Measurements from ENCODE around the gene NF2. TPM values are rescaled to one million over a fixed set of nuclear protein-coding genes. Genes with fewer than 3 reads are reported as not detected.

Gene NF2
- total and polyA plus RNA-seq, 8 donors, result 6.5 to 33.7 (median 19.3) TPM

- Histone ChIP-seq H3K36me3 (no peaks in the 10 kb centered on the region), H3K27ac (no peak overlapping the region), H3K4me3 (no peak overlapping the region), H3K27me3 (no peaks in the 10 kb centered on the region), H3K4me1 (no peaks in the 10 kb centered on the region), H3K9me3 (no peaks in the 10 kb centered on the region)
- no peak for FAIRE-seq
- peak; percentile 51 to 83 (median 74) for DNase-seq
- TF ChIP-seq CTCF (IDR thresholded peaks at IDR 0.05), result peak; percentile 33 to 63 (median 56)
- WGBS, 2 donors, result 13 to 16% methylated on average over 8 of the region's 8 CpGs
- peak; percentile 76 to 93 (median 88) for ATAC-seq
- intact Hi-C loops (cut with DNase I), result loop anchor here in 1 of 3 donors (10.0 kb wide), 2 partner anchors 315 to 395 kb away; partner anchors contain the start of gene HORMAD2
Observed at GRCh38 chr22:29689880-29690213, 86.4 kb downstream of the NF2 start.

GRCh38 chr22:29690476-29690875 lies 87.0 kb downstream of the NF2 start:
- H3K4me1 ChIP-seq, result no peaks in the 10 kb centered on the region
- no peak for TF ChIP-seq CTCF (IDR thresholded peaks at IDR 0.05)
- intact Hi-C loops (cut with DNase I), result loop anchor here in 1 of 3 donors (10.0 kb wide), 1 partner anchor 314 kb away; no protein-coding TSS in a partner anchor
- H3K36me3 ChIP-seq, result no peaks in the 10 kb centered on the region
- FAIRE-seq (no peak), DNase-seq (no peak), ATAC-seq (no peak)
- no peaks in the 10 kb centered on the region for H3K27me3 ChIP-seq
- H3K27ac ChIP-seq, result no peak overlapping the region
- H3K4me3 ChIP-seq, result no peak overlapping the region
- no peaks in the 10 kb centered on the region for H3K9me3 ChIP-seq
- 68% methylated on average over 9 of the region's 9 CpGs for WGBS, 2 donors

GRCh38 chr22:29691636-29692326 lies 88.3 kb downstream of the NF2 start:
- Histone ChIP-seq H3K4me1 (no peaks in the 10 kb centered on the region), H3K4me3 (no peak overlapping the region), H3K27ac (no peak overlapping the region), H3K36me3 (no peaks in the 10 kb centered on the region), H3K27me3 (no peaks in the 10 kb centered on the region), H3K9me3 (no peaks in the 10 kb centered on the region)
- intact Hi-C loops (cut with DNase I), result loop anchor here in 1 of 3 donors (10.0 kb wide), 1 partner anchor 313 kb away; no protein-coding TSS in a partner anchor
- DNase-seq (no peak), FAIRE-seq (no peak), ATAC-seq (no peak)
- TF ChIP-seq CTCF (IDR thresholded peaks at IDR 0.05), result no peak
- 89 to 95% methylated on average over 13 of the region's 13 CpGs for WGBS, 2 donors

GRCh38 chr22:29692327-29692640 lies 88.9 kb downstream of the NF2 start:
- no peak for FAIRE-seq
- Histone ChIP-seq H3K27ac (no peak overlapping the region), H3K27me3 (no peaks in the 10 kb centered on the region), H3K4me3 (no peak overlapping the region), H3K4me1 (no peaks in the 10 kb centered on the region), H3K9me3 (no peaks in the 10 kb centered on the region), H3K36me3 (no peaks in the 10 kb centered on the region)
- WGBS, 2 donors, result 43 to 58% methylated on average over 4 of the region's 4 CpGs
- TF ChIP-seq CTCF (IDR thresholded peaks at IDR 0.05), result no peak
- ATAC-seq, result no peak
- intact Hi-C loops (cut with DNase I), result loop anchor here in 1 of 3 donors (10.0 kb wide), 1 partner anchor 313 kb away; no protein-coding TSS in a partner anchor
- peak in 1 of 6 donors; percentile 35 for DNase-seq

- intact Hi-C loops (cut with DNase I), result loop anchor here in 1 of 3 donors (10.0 kb wide), 1 partner anchor 312 kb away; no protein-coding TSS in a partner anchor
- no peak for ATAC-seq
- Histone ChIP-seq H3K4me1 (no peaks in the 10 kb centered on the region), H3K4me3 (no peak overlapping the region), H3K27ac (no peak overlapping the region), H3K27me3 (no peaks in the 10 kb centered on the region), H3K9me3 (no peaks in the 10 kb centered on the region), H3K36me3 (no peaks in the 10 kb centered on the region)
- no peak for DNase-seq
- TF ChIP-seq CTCF (IDR thresholded peaks at IDR 0.05), result no peak
- no peak for FAIRE-seq
- WGBS, 2 donors, result 68 to 72% methylated on average over 8 of the region's 8 CpGs
Observed at GRCh38 chr22:29693161-29693560, 89.7 kb downstream of the NF2 start.
